MG63 (cell line): Measurements from ENCODE around the gene CDH4. TPM values are rescaled to one million over a fixed set of nuclear protein-coding genes. Genes with fewer than 3 reads are reported as not detected.
A peak's percentile ranks its signal among the peaks of the same experiment; 100 is the strongest.

ENCODE experiments used
- DNase-seq: peaks from one replicate; pipeline ENCODE4 v3.0.0-alpha.2; 2020
- H3K27me3 ChIP-seq: fragments of 250-450 bp; sonication (Bioruptor Pico); 2 replicates; pipeline ENCODE4 v1.5.1; 2020; ENCODE audit warnings: mild to moderate bottlenecking, moderate library complexity
- H3K36me3 ChIP-seq: fragments of 250-450 bp; sonication (Bioruptor Pico); 2 replicates; pipeline ENCODE4 v1.5.1; 2020; ENCODE audit warnings: mild to moderate bottlenecking, moderate library complexity
- H3K4me3 ChIP-seq: fragments of 250-450 bp; sonication (Bioruptor Pico); 2 replicates; pipeline ENCODE4 v1.5.1; 2020; ENCODE audit warnings: mild to moderate bottlenecking, moderate library complexity
- H3K9me3 ChIP-seq: fragments of 250-450 bp; sonication (Bioruptor Pico); 2 replicates; pipeline ENCODE4 v1.5.1; 2020; ENCODE audit warnings: mild to moderate bottlenecking, moderate library complexity
- total RNA-seq: library from RNA; depleted of rRNA; stranded (reverse); fragments of >200 nt; shearing (Covaris generic); gene quantifications from 2 replicates; pipeline ENCODE4 v1.2.3, GENCODE V29; 2014; ENCODE audit warnings: low replicate concordance

Gene CDH4
- total RNA-seq, 1 experiment from 2014 or later: not detected

GRCh38 chr20:61922936-61923335 is 670.9 kb downstream of the CDH4 start:
- DNase-seq: no peak
- H3K4me3 ChIP-seq: no peak overlapping the region
- no peaks in the 10 kb centered on the region for H3K9me3 ChIP-seq
- no peaks in the 10 kb centered on the region for H3K27me3 ChIP-seq
- H3K36me3 ChIP-seq: no peaks in the 10 kb centered on the region

- Histone ChIP-seq H3K36me3 (no peaks in the 10 kb centered on the region), H3K4me3 (no peak overlapping the region), H3K27me3 (no peaks in the 10 kb centered on the region), H3K9me3 (no peaks in the 10 kb centered on the region)
- DNase-seq: no peak
These were observed 671.5 kb downstream of the CDH4 start for GRCh38 chr20:61923371-61924166.

- Histone ChIP-seq H3K4me3 (no peak overlapping the region), H3K27me3 (no peaks in the 10 kb centered on the region), H3K36me3 (no peaks in the 10 kb centered on the region), H3K9me3 (no peaks in the 10 kb centered on the region)
- DNase-seq: no peak
These were observed 672.3 kb downstream of the CDH4 start for GRCh38 chr20:61924211-61924857.

GRCh38 chr20:61924858-61925554 is 672.9 kb downstream of the CDH4 start:
- Histone ChIP-seq H3K4me3 (no peak overlapping the region), H3K27me3 (no peaks in the 10 kb centered on the region), H3K36me3 (no peaks in the 10 kb centered on the region), H3K9me3 (no peaks in the 10 kb centered on the region)
- no peak for DNase-seq

GRCh38 chr20:61925555-61926252 is 673.6 kb downstream of the CDH4 start:
- no peaks in the 10 kb centered on the region for H3K27me3 ChIP-seq
- no peak overlapping the region for H3K4me3 ChIP-seq
- no peaks in the 10 kb centered on the region for H3K36me3 ChIP-seq
- H3K9me3 ChIP-seq: no peaks in the 10 kb centered on the region
- peak; percentile 75 for DNase-seq

- no peaks in the 10 kb centered on the region for H3K27me3 ChIP-seq
- no peaks in the 10 kb centered on the region for H3K9me3 ChIP-seq
- no peak for DNase-seq
- no peaks in the 10 kb centered on the region for H3K36me3 ChIP-seq
- no peak overlapping the region for H3K4me3 ChIP-seq
These were observed 674.2 kb downstream of the CDH4 start for GRCh38 chr20:61926253-61926613.

GRCh38 chr20:61926796-61927192 is 674.7 kb downstream of the CDH4 start:
- no peak overlapping the region for H3K4me3 ChIP-seq
- DNase-seq: no peak
- H3K36me3 ChIP-seq: no peaks in the 10 kb centered on the region
- H3K9me3 ChIP-seq: no peaks in the 10 kb centered on the region
- H3K27me3 ChIP-seq: no peaks in the 10 kb centered on the region

- DNase-seq: no peak
- Histone ChIP-seq H3K36me3 (no peaks in the 10 kb centered on the region), H3K4me3 (no peak overlapping the region), H3K27me3 (no peaks in the 10 kb centered on the region), H3K9me3 (no peaks in the 10 kb centered on the region)
These were observed 675.2 kb downstream of the CDH4 start for GRCh38 chr20:61927193-61927825.

GRCh38 chr20:61927826-61928541 is 675.9 kb downstream of the CDH4 start:
- DNase-seq: no peak
- Histone ChIP-seq H3K9me3 (no peaks in the 10 kb centered on the region), H3K4me3 (no peak overlapping the region), H3K27me3 (no peaks in the 10 kb centered on the region), H3K36me3 (no peaks in the 10 kb centered on the region)

GRCh38 chr20:61929561-61929960 is 677.5 kb downstream of the CDH4 start:
- Histone ChIP-seq H3K4me3 (no peak overlapping the region), H3K36me3 (no peaks in the 10 kb centered on the region), H3K9me3 (no peaks in the 10 kb centered on the region), H3K27me3 (no peaks in the 10 kb centered on the region)
- DNase-seq: no peak

GRCh38 chr20:61929971-61930666 is 678.1 kb downstream of the CDH4 start:
- Histone ChIP-seq H3K4me3 (no peak overlapping the region), H3K27me3 (no peaks in the 10 kb centered on the region), H3K36me3 (no peaks in the 10 kb centered on the region), H3K9me3 (no peaks in the 10 kb centered on the region)
- DNase-seq: no peak

GRCh38 chr20:61930776-61931475 is 678.9 kb downstream of the CDH4 start:
- H3K9me3 ChIP-seq: no peaks in the 10 kb centered on the region
- no peaks in the 10 kb centered on the region for H3K27me3 ChIP-seq
- no peak for DNase-seq
- no peak overlapping the region for H3K4me3 ChIP-seq
- no peaks in the 10 kb centered on the region for H3K36me3 ChIP-seq

GRCh38 chr20:61931476-61932198 is 679.6 kb downstream of the CDH4 start:
- DNase-seq: no peak
- Histone ChIP-seq H3K4me3 (no peak overlapping the region), H3K27me3 (no peaks in the 10 kb centered on the region), H3K36me3 (no peaks in the 10 kb centered on the region), H3K9me3 (no peaks in the 10 kb centered on the region)

GRCh38 chr20:61932199-61932592 is 680.1 kb downstream of the CDH4 start:
- H3K27me3 ChIP-seq: no peaks in the 10 kb centered on the region
- DNase-seq: no peak
- no peaks in the 10 kb centered on the region for H3K36me3 ChIP-seq
- no peaks in the 10 kb centered on the region for H3K9me3 ChIP-seq
- H3K4me3 ChIP-seq: no peak overlapping the region
